ENCODE measurements around the gene SUN3. TPM values are rescaled to one million over a fixed set of nuclear protein-coding genes. Genes with fewer than 3 reads are reported as not detected.

Gene SUN3
- total and polyA plus RNA-seq, 12 donors, result 0.20 to 1.0 TPM; not detected in 10

DNA sequence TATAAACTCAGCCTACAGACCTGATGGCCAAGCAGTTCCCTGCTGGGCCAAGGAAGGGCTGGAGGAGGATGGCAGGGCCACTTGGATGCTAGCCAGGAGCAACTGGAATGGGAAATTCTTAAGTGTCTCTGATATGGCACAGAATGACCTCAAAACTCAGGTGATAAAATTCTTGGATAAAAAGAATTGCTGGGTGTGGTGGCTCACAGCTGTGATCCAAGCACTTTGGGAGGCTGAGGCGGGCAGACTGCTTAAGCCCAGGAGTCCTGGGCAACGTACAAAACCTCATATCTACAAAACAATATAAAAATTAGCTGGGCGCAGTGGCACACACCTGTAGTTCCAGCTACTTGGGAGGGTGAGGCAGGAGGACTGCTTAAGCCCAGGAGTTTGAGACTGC lies 66.6 kb downstream of the SUN3 start:
- 95 to 100% (median 96%) methylated on average over 3 of the region's 3 CpGs for WGBS, 4 donors
- H3K9me3 ChIP-seq (replicated peaks in 1 of 3), result no peaks in the 10 kb centered on the region
- H3K4me1 ChIP-seq (replicated peaks in 1 of 2), result no peaks in the 10 kb centered on the region
- DNase-seq, result no peak
- TF ChIP-seq POLR2A (IDR thresholded peaks at IDR 0.05), result no peak
- TF ChIP-seq, protein P1, sequence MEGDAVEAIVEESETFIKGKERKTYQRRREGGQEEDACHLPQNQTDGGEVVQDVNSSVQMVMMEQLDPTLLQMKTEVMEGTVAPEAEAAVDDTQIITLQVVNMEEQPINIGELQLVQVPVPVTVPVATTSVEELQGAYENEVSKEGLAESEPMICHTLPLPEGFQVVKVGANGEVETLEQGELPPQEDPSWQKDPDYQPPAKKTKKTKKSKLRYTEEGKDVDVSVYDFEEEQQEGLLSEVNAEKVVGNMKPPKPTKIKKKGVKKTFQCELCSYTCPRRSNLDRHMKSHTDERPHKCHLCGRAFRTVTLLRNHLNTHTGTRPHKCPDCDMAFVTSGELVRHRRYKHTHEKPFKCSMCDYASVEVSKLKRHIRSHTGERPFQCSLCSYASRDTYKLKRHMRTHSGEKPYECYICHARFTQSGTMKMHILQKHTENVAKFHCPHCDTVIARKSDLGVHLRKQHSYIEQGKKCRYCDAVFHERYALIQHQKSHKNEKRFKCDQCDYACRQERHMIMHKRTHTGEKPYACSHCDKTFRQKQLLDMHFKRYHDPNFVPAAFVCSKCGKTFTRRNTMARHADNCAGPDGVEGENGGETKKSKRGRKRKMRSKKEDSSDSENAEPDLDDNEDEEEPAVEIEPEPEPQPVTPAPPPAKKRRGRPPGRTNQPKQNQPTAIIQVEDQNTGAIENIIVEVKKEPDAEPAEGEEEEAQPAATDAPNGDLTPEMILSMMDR (IDR thresholded peaks at IDR 0.05), result no peak
- intact Hi-C loops (cut with DNase I), result no loop called here
- no peak overlapping the region for H3K4me3 ChIP-seq
- H3K27ac ChIP-seq, result no peak overlapping the region
- H3K36me3 ChIP-seq (replicated peaks in 1 of 2), result peaks cover 0 to 62% of the 10 kb centered on the region in 2 donors
- H3K27me3 ChIP-seq, result no peaks in the 10 kb centered on the region

DNA sequence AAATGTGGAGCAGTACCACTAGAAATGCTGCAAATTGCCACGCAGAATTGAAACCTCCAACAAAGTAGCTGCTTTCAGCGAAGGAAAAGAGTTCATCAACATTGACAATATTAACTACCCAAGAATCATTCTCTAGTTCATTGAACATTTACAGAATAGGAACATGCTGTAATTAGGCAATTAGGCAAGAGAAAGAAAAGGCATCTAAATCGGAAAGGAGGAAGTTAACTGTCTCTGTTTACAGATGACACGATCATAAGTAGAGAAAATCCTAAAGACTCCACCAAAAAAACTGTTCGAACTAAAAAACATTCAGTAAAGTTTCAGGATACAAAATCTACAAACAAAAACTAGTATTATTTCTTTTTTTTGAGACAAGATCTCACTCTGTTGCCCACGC lies 71.8 kb downstream of the SUN3 start:
- no peak for TF ChIP-seq POLR2A (IDR thresholded peaks at IDR 0.05)
- TF ChIP-seq, protein P1 (IDR thresholded peaks at IDR 0.05), result no peak
- intact Hi-C loops (cut with DNase I), result no loop called here
- 70 to 82% (median 80%) methylated on average over 6 of the region's 6 CpGs for WGBS, 4 donors
- Histone ChIP-seq H3K27ac (no peak overlapping the region), H3K9me3 (replicated peaks in 1 of 3) (no peaks in the 10 kb centered on the region), H3K36me3 (replicated peaks in 1 of 2) (peaks cover 0 to 21% of the 10 kb centered on the region in 2 donors), H3K4me3 (no peak overlapping the region), H3K4me1 (replicated peaks in 1 of 2) (no peaks in the 10 kb centered on the region), H3K27me3 (no peaks in the 10 kb centered on the region)
- no peak for DNase-seq

DNA sequence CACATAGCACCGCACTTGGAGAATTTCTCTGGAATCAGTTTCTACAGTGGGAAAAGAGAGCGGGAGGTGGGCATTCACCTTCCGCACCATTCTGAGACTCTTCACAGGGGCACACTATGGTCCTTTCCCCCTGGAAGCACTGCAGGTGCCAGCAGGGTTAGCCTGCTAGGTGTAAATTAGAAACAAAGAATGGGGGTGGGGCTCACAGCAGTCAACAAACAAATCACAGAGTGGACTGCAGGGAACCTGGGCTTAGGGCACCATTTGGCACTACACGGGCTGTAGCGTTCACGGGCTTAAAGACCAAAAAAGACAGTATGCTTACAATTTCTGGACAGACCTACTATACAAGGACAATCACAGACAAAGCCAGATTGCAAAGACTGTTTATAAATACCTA lies 72.7 kb downstream of the SUN3 start:
- intact Hi-C loops (cut with DNase I), result no loop called here
- H3K4me1 ChIP-seq (replicated peaks in 1 of 2), result no peaks in the 10 kb centered on the region
- H3K4me3 ChIP-seq, result no peak overlapping the region
- H3K27ac ChIP-seq, result no peak overlapping the region
- TF ChIP-seq POLR2A (IDR thresholded peaks at IDR 0.05), result no peak
- TF ChIP-seq, protein P1 (IDR thresholded peaks at IDR 0.05), result no peak
- no peaks in the 10 kb centered on the region for H3K9me3 ChIP-seq (replicated peaks in 1 of 3)
- no peak for DNase-seq
- 85 to 94% (median 89%) methylated on average over 6 of the region's 6 CpGs for WGBS, 4 donors
- no peaks in the 10 kb centered on the region for H3K27me3 ChIP-seq
- peaks cover 0 to 13% of the 10 kb centered on the region in 2 donors for H3K36me3 ChIP-seq (replicated peaks in 1 of 2)

DNA sequence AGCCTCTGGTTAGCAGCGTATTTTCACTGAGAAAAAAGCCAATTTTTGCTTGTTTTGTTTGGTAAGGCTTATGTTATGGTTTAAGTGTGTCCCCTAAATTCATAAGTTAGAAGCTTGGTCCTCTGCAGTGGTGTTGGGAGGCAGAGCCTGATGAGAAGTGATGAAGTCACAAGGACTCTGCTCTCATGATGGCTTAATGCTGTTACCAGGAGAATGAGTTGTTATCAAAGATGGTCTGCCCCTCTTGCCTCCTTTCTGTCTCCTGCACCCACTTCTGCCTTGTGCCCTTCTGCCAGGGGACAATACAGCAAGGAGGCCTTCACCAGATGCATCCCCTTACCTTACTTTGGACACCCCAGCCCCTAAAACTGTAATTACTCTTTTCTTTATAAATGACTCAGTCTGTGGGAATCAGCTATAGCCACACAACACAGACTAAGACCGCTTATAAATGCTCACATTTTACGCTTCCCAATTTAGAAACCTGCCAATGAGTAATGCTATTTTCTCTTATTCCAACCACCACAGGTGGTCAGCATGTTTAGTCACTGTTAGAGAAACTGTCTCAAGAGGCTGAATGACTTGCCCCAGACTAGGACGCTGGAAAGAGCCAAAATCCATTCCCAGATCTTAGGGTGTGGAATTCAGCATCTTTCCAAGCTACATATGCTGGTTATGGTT lies 74.5 kb downstream of the SUN3 start:
- 92 to 99% (median 94%) methylated on average over 4 of the region's 4 CpGs for whole genome bisulfite sequencing, 4 donors
- intact Hi-C loops (cut with DNase I), result no loop called here
- Histone ChIP-seq H3K27ac (no peak overlapping the region), H3K36me3 (replicated peaks in 1 of 2) (peaks cover 0 to 10% of the 10 kb centered on the region in 2 donors), H3K4me1 (replicated peaks in 1 of 2) (no peaks in the 10 kb centered on the region), H3K9me3 (replicated peaks in 1 of 3) (no peaks in the 10 kb centered on the region), H3K27me3 (no peaks in the 10 kb centered on the region), H3K4me3 (no peak overlapping the region)
- DNase-seq, result no peak
- TF ChIP-seq, protein P1 (IDR thresholded peaks at IDR 0.05), result no peak
- TF ChIP-seq POLR2A (IDR thresholded peaks at IDR 0.05), result no peak

Measured in adrenal gland (tissue), 12 donors.